ENCODE data around the gene CLDN9.

Gene CLDN9

GRCh38 chr16:3012246-3012645, 477 bp upstream of the CLDN9 start:
- TF ChIP-seq REST (IDR thresholded peaks at IDR 0.05; ENCODE audit: insufficient read depth in 1 of 2, low read depth in 2 of 2, low read length in 2 of 2) (no peak), TAF1 (IDR thresholded peaks at IDR 0.05; ENCODE audit: borderline replicate concordance, insufficient read depth, low read length) (no peak), POLR2AphosphoS5 (IDR thresholded peaks at IDR 0.05; ENCODE audit: low read depth, low read length) (no peak), SIN3A (IDR thresholded peaks at IDR 0.05; ENCODE audit: borderline replicate concordance, insufficient read depth, low read length) (no peak), FOXP2 (optimal IDR thresholded peaks at IDR 0.05; ENCODE audit: borderline replicate concordance, extremely low read depth, extremely low read length, insufficient read depth) (no peak)

GRCh38 chr16:3013491-3013951, 798 bp downstream of the CLDN9 start:
- TF ChIP-seq TAF1 (IDR thresholded peaks at IDR 0.05; ENCODE audit: borderline replicate concordance, insufficient read depth, low read length) (no peak), REST (IDR thresholded peaks at IDR 0.05; ENCODE audit: insufficient read depth in 1 of 2, low read depth in 2 of 2, low read length in 2 of 2) (no peak), POLR2AphosphoS5 (IDR thresholded peaks at IDR 0.05; ENCODE audit: low read depth, low read length) (no peak), SIN3A (IDR thresholded peaks at IDR 0.05; ENCODE audit: borderline replicate concordance, insufficient read depth, low read length) (no peak), FOXP2 (optimal IDR thresholded peaks at IDR 0.05; ENCODE audit: borderline replicate concordance, extremely low read depth, extremely low read length, insufficient read depth) (no peak)

GRCh38 chr16:3013998-3014690, 1.4 kb downstream of the CLDN9 start:
- TF ChIP-seq TAF1 (IDR thresholded peaks at IDR 0.05; ENCODE audit: borderline replicate concordance, insufficient read depth, low read length) (no peak), SIN3A (IDR thresholded peaks at IDR 0.05; ENCODE audit: borderline replicate concordance, insufficient read depth, low read length) (no peak), FOXP2 (optimal IDR thresholded peaks at IDR 0.05; ENCODE audit: borderline replicate concordance, extremely low read depth, extremely low read length, insufficient read depth) (no peak), POLR2AphosphoS5 (IDR thresholded peaks at IDR 0.05; ENCODE audit: low read depth, low read length) (no peak), REST (IDR thresholded peaks at IDR 0.05; ENCODE audit: insufficient read depth in 1 of 2, low read depth in 2 of 2, low read length in 2 of 2) (no peak)

GRCh38 chr16:3014971-3015370, 2.2 kb downstream of the CLDN9 start:
- TF ChIP-seq FOXP2 (optimal IDR thresholded peaks at IDR 0.05; ENCODE audit: borderline replicate concordance, extremely low read depth, extremely low read length, insufficient read depth), result no peak
- TF ChIP-seq REST (IDR thresholded peaks at IDR 0.05; ENCODE audit: insufficient read depth in 1 of 2, low read depth in 2 of 2, low read length in 2 of 2), result no peak
- no peak for TF ChIP-seq TAF1 (IDR thresholded peaks at IDR 0.05; ENCODE audit: borderline replicate concordance, insufficient read depth, low read length)

Data from PFSK-1 (cell line).